Measurements from ENCODE around the gene ACAT1. TPM values are rescaled to one million over a fixed set of nuclear protein-coding genes. Genes with fewer than 3 reads are reported as not detected.
"Not testable (repeated sequence)": the region's sequence is repeated elsewhere in the genome, so short reads cannot be mapped to it uniquely, and the experiment has no call there.

The ACAT1 gene
- total RNA-seq, 1 donor from 2014 or later = 39.4 TPM

- H3K4me3 Mint-ChIP-seq (ENCODE audit: unreplicated experiment) = no peak overlapping the region
- no peak for TF ChIP-seq CTCF (IDR thresholded peaks at IDR 0.05; ENCODE audit: partially characterized antibody, unreplicated experiment)
- H3K4me1 Mint-ChIP-seq (ENCODE audit: low read depth, unreplicated experiment) = no peaks in the 10 kb centered on the region
- H3K27ac Mint-ChIP-seq (ENCODE audit: unreplicated experiment) = no peak overlapping the region
- no peaks in the 10 kb centered on the region for H3K9me3 Mint-ChIP-seq (ENCODE audit: unreplicated experiment)
- no peaks in the 10 kb centered on the region for H3K36me3 Mint-ChIP-seq (ENCODE audit: unreplicated experiment)
- no peak for DNase-seq
- no peaks in the 10 kb centered on the region for H3K27me3 Mint-ChIP-seq (ENCODE audit: unreplicated experiment)
Measured at GRCh38 chr11:108160970-108161566, 39.7 kb downstream of the ACAT1 start.

GRCh38 chr11:108162878-108163277 is 41.5 kb downstream of the ACAT1 start:
- not testable (repeated sequence) for H3K27me3 Mint-ChIP-seq (ENCODE audit: unreplicated experiment); H3K9me3 Mint-ChIP-seq (ENCODE audit: unreplicated experiment); H3K27ac Mint-ChIP-seq (ENCODE audit: unreplicated experiment); H3K4me1 Mint-ChIP-seq (ENCODE audit: low read depth, unreplicated experiment); H3K36me3 Mint-ChIP-seq (ENCODE audit: unreplicated experiment); DNase-seq; H3K4me3 Mint-ChIP-seq (ENCODE audit: unreplicated experiment)

GRCh38 chr11:108167624-108168023 is 46.3 kb downstream of the ACAT1 start:
- Mint-ChIP-seq H3K4me1 (ENCODE audit: low read depth, unreplicated experiment) (peaks cover 8% of the 10 kb centered on the region), H3K27ac (ENCODE audit: unreplicated experiment) (no peak overlapping the region), H3K36me3 (ENCODE audit: unreplicated experiment) (no peaks in the 10 kb centered on the region), H3K4me3 (ENCODE audit: unreplicated experiment) (no peak overlapping the region), H3K9me3 (ENCODE audit: unreplicated experiment) (no peaks in the 10 kb centered on the region), H3K27me3 (ENCODE audit: unreplicated experiment) (peaks cover 2% of the 10 kb centered on the region)
- no peak for DNase-seq
- TF ChIP-seq CTCF (IDR thresholded peaks at IDR 0.05; ENCODE audit: partially characterized antibody, unreplicated experiment) = no peak

- Mint-ChIP-seq H3K36me3 (ENCODE audit: unreplicated experiment) (no peaks in the 10 kb centered on the region), H3K9me3 (ENCODE audit: unreplicated experiment) (no peaks in the 10 kb centered on the region)
Measured at GRCh38 chr11:108170184-108170583, 48.8 kb downstream of the ACAT1 start.

GRCh38 chr11:108177570-108177969 is 56.2 kb downstream of the ACAT1 start:
- TF ChIP-seq CTCF (IDR thresholded peaks at IDR 0.05; ENCODE audit: partially characterized antibody, unreplicated experiment) = no peak
- Mint-ChIP-seq H3K9me3 (ENCODE audit: unreplicated experiment) (no peaks in the 10 kb centered on the region), H3K27ac (ENCODE audit: unreplicated experiment) (no peak overlapping the region), H3K36me3 (ENCODE audit: unreplicated experiment) (peaks cover 7% of the 10 kb centered on the region), H3K27me3 (ENCODE audit: unreplicated experiment) (peaks cover 2% of the 10 kb centered on the region), H3K4me1 (ENCODE audit: low read depth, unreplicated experiment) (no peaks in the 10 kb centered on the region), H3K4me3 (ENCODE audit: unreplicated experiment) (no peak overlapping the region)
- DNase-seq = no peak

More at GRCh38 chr11:108170184-108170583, 48.8 kb downstream of the ACAT1 start:
- no peak for DNase-seq
- Mint-ChIP-seq H3K4me1 (ENCODE audit: low read depth, unreplicated experiment) (peaks cover 8% of the 10 kb centered on the region), H3K27me3 (ENCODE audit: unreplicated experiment) (peaks cover 2% of the 10 kb centered on the region), H3K27ac (ENCODE audit: unreplicated experiment) (no peak overlapping the region), H3K4me3 (ENCODE audit: unreplicated experiment) (no peak overlapping the region)
- TF ChIP-seq CTCF (IDR thresholded peaks at IDR 0.05; ENCODE audit: partially characterized antibody, unreplicated experiment) = no peak

Measured in glutamatergic neuron (in vitro differentiated cells).